SK-N-SH treated with all-trans-retinoic acid at 6 μM for 48 hours (cell line): ENCODE results near the gene CA7.
A peak's percentile ranks its signal among the peaks of the same experiment; 100 is the strongest.

Experiments
- ATAC-seq: fragments of 200-7000 bp; cut with Tn5 transposase; 3 replicates; pipeline ENCODE4 v1.9.1; 2020; ENCODE audit warnings: mild to moderate bottlenecking, moderate library complexity
- ARNTL ChIP-seq: fragments of 450-650 bp; formaldehyde crosslinking; IDR thresholded peaks from 2 replicates; pipeline ENCODE4 v1.5.0; 2020; ENCODE audit warnings: low read depth, mild to moderate bottlenecking, moderate library complexity, borderline replicate concordance
- BACH2 ChIP-seq: fragments of 250-450 bp; sonication (Bioruptor Pico); IDR thresholded peaks from 2 replicates; pipeline ENCODE4 v1.9.0; 2021; ENCODE audit warnings: mild to moderate bottlenecking, borderline replicate concordance
- CSRNP3 ChIP-seq: fragments of 250-450 bp; sonication (Bioruptor Pico); IDR thresholded peaks from 2 replicates; pipeline ENCODE4 v1.5.1; 2021; ENCODE audit warnings: mild to moderate bottlenecking, moderate library complexity
- ESRRG ChIP-seq: fragments of 250-450 bp; sonication (Bioruptor Pico); IDR thresholded peaks from 2 replicates; pipeline ENCODE4 v1.6.1; 2021; ENCODE audit warnings: mild to moderate bottlenecking
- GLIS3 ChIP-seq: fragments of 250-450 bp; sonication (Bioruptor Pico); IDR thresholded peaks from 2 replicates; pipeline ENCODE4 v1.5.0; 2020; ENCODE audit warnings: mild to moderate bottlenecking, moderate library complexity
- OSR1 ChIP-seq: fragments of 250-450 bp; sonication (Bioruptor Pico); IDR thresholded peaks from 2 replicates; pipeline ENCODE4 v1.8.0; 2022; ENCODE audit warnings: moderate library complexity, mild to moderate bottlenecking, inconsistent platforms
- PATZ1 ChIP-seq: fragments of 250-450 bp; sonication (Bioruptor Pico); IDR thresholded peaks from 2 replicates; pipeline ENCODE4 v1.8.0; 2020; ENCODE audit warnings: mild to moderate bottlenecking, moderate library complexity, borderline replicate concordance
- PPARA ChIP-seq: fragments of 250-450 bp; sonication (Bioruptor Pico); IDR thresholded peaks from 2 replicates; pipeline ENCODE4 v1.5.0; 2020; ENCODE audit warnings: mild to moderate bottlenecking, borderline replicate concordance
- RARB ChIP-seq: fragments of 250-450 bp; sonication (Bioruptor Pico); IDR thresholded peaks from 2 replicates; pipeline ENCODE4 v1.8.0; 2021; ENCODE audit warnings: mild to moderate bottlenecking, moderate library complexity
- SNAI2 ChIP-seq: fragments of 250-450 bp; sonication (Bioruptor Pico); IDR thresholded peaks from 2 replicates; pipeline ENCODE4 v1.5.0; 2020; ENCODE audit warnings: mild to moderate bottlenecking, moderate library complexity
- TCF4 ChIP-seq: fragments of 250-450 bp; sonication (Bioruptor Pico); IDR thresholded peaks from 2 replicates; pipeline ENCODE4 v1.8.0; 2021; ENCODE audit warnings: mild to moderate bottlenecking, moderate library complexity, borderline replicate concordance
- TSHZ2 ChIP-seq: fragments of 250-450 bp; sonication (Bioruptor Pico); IDR thresholded peaks from 2 replicates; pipeline ENCODE4 v1.5.0; 2020; ENCODE audit warnings: mild to moderate bottlenecking, moderate library complexity
- ZC3H10 ChIP-seq: fragments of 250-450 bp; sonication (Bioruptor Pico); IDR thresholded peaks from 2 replicates; pipeline ENCODE4 v1.5.1; 2021; ENCODE audit warnings: mild to moderate bottlenecking, moderate library complexity
- ZFP3 ChIP-seq: fragments of 250-450 bp; sonication (Bioruptor Pico); IDR thresholded peaks from 2 replicates; pipeline ENCODE4 v1.5.0; 2020; ENCODE audit warnings: mild to moderate bottlenecking, moderate library complexity
- ZFP30 ChIP-seq: fragments of 450-650 bp; formaldehyde crosslinking; IDR thresholded peaks from 2 replicates; pipeline ENCODE4 v1.5.0; 2022; ENCODE audit warnings: mild to moderate bottlenecking, moderate library complexity
- ZNF565 ChIP-seq: fragments of 450-650 bp; formaldehyde crosslinking; conservative IDR thresholded peaks from 2 replicates; pipeline ENCODE4 v1.5.0; 2020; ENCODE audit warnings: low read depth, mild to moderate bottlenecking, moderate library complexity
- ZNF70 ChIP-seq: fragments of 450-650 bp; formaldehyde crosslinking; IDR thresholded peaks from 2 replicates; pipeline ENCODE4 v1.5.0; 2020; ENCODE audit warnings: mild to moderate bottlenecking, moderate library complexity
- ZNF8 ChIP-seq: fragments of 450-650 bp; formaldehyde crosslinking; IDR thresholded peaks from 2 replicates; pipeline ENCODE4 v1.5.0; 2020; ENCODE audit warnings: mild to moderate bottlenecking, moderate library complexity

CA7 gene

GRCh38 chr16:66810391-66810790 lies 33.8 kb upstream of the CA7 start:
- TF ChIP-seq GLIS3 (CRISPR knock-in tag) (no peak), ZFP30 (CRISPR knock-in tag) (no peak), CSRNP3 (CRISPR knock-in tag) (no peak), PPARA (no peak), BACH2 (CRISPR knock-in tag) (no peak), TSHZ2 (CRISPR knock-in tag) (no peak), ZFP3 (no peak), ESRRG (CRISPR knock-in tag) (no peak), OSR1 (CRISPR knock-in tag) (no peak), ZNF70 (CRISPR knock-in tag) (no peak), TCF4 (CRISPR knock-in tag) (no peak)
- ATAC-seq, result peak; percentile 22; the same call in 1 of the 3 replicates

- TF ChIP-seq TSHZ2 (CRISPR knock-in tag) (no peak), PPARA (no peak), ARNTL (CRISPR knock-in tag) (no peak), ZC3H10 (CRISPR knock-in tag) (no peak), RARB (CRISPR knock-in tag) (no peak), GLIS3 (CRISPR knock-in tag) (no peak), CSRNP3 (CRISPR knock-in tag) (no peak), PATZ1 (CRISPR knock-in tag) (no peak), ZNF565 (CRISPR knock-in tag) (no peak)
- ATAC-seq, result no peak
Observed at GRCh38 chr16:66811043-66811442, 33.2 kb upstream of the CA7 start.

- ATAC-seq, result no peak
- TF ChIP-seq ZNF70 (CRISPR knock-in tag) (no peak), ZC3H10 (CRISPR knock-in tag) (no peak), ZFP3 (no peak), ZNF8 (no peak)
Observed at GRCh38 chr16:66814734-66815133, 29.5 kb upstream of the CA7 start.

- TF ChIP-seq RARB (CRISPR knock-in tag) (no peak), SNAI2 (CRISPR knock-in tag) (no peak)
- no peak for ATAC-seq
Observed at GRCh38 chr16:66824006-66824405, 20.2 kb upstream of the CA7 start.
